Gastrocnemius medialis (tissue), 4 donors: ENCODE data around the gene GLE1. TPM values are rescaled to one million over a fixed set of nuclear protein-coding genes. Genes with fewer than 3 reads are reported as not detected.

Source experiments
- ATAC-seq, 2 donors: fragments of 150-250 bp; one replicate each; pipeline ENCODE4 v1.9.1; 2016
- DNase-seq, 2 donors: peaks; one replicate each; pipeline ENCODE4 v3.0.0-alpha.2; 2019
- H3K27ac ChIP-seq, 4 donors: fragments of 200-600 bp; sonication (generic); 1 replicate in 1 of 4; 2 replicates in 3 of 4; pipeline ENCODE4 v1.5.1; 2016 to 2018; ENCODE audit warnings: mild to moderate bottlenecking in 2 of 4, moderate library complexity in 1 of 4
- H3K27me3 ChIP-seq, 3 donors: fragments of 200-600 bp; sonication (generic) in 2 of 3; 1 replicate in 1 of 3; 2 replicates in 2 of 3; pipeline versions ENCODE4 v1.5.1 to v1.6.0; 2016 to 2019; ENCODE audit warnings: mild to moderate bottlenecking in 1 of 3, moderate library complexity in 1 of 3
- H3K36me3 ChIP-seq, 2 donors: fragments of 200-600 bp; sonication (generic) in 1 of 2; one replicate each; pipeline ENCODE4 v1.5.1; 2017 to 2018
- H3K4me1 ChIP-seq, 2 donors: fragments of 200-600 bp; sonication (generic) in 1 of 2; one replicate each; pipeline ENCODE4 v1.5.1; 2016 to 2017; ENCODE audit warnings: mild to moderate bottlenecking in 2 of 2
- H3K4me3 ChIP-seq, 4 donors: fragments of 200-600 bp; sonication (generic) in 3 of 4; 1 replicate in 1 of 4; 2 replicates in 3 of 4; pipeline ENCODE4 v1.5.1; 2016 to 2019; ENCODE audit warnings: mild to moderate bottlenecking in 2 of 4
- H3K9me3 ChIP-seq, 3 donors: fragments of 200-600 bp; sonication (generic) in 2 of 3; 1 replicate in 1 of 3; 2 replicates in 2 of 3; pipeline ENCODE4 v1.5.1; 2016 to 2019
- POLR2A ChIP-seq, 2 donors: fragments of 450-650 bp; IDR thresholded peaks; one replicate each; pipeline ENCODE4 v1.6.1; 2017; ENCODE audit warnings: antibody characterized with exemption in 2 of 2, mild to moderate bottlenecking in 2 of 2, moderate library complexity in 2 of 2
- in situ Hi-C, 4 donors: fragments of 200-750 bp; cut with MboI; loops; one replicate each; pipeline versions ENCODE4 v1.15.0 to v1.8.0; 2017; ENCODE audit warnings: low sequenced_read_pairs in 4 of 4
- intact Hi-C: fragments of 100-400 bp; cut with DNase I; formaldehyde crosslinking; loops from one replicate; pipeline ENCODE4 v1.15.1; 2023; ENCODE audit warnings: low total_unique reads
- total RNA-seq, 4 donors: library from RNA; depleted of rRNA; stranded (reverse); fragments of >200 nt; gene quantifications; one replicate each; pipeline versions ENCODE4 v1.1.0 to v1.2.3, GENCODE V29; 2016
- TF ChIP-seq, protein P1 (sequence below), 5 experiments: fragments of 450-650 bp in 3 of 5; fragments of 200-600 bp in 2 of 5; sonication (generic) in 2 of 5; IDR thresholded peaks in 4 of 5; conservative IDR thresholded peaks in 1 of 5; 1 replicate in 4 of 5; 2 replicates in 1 of 5; pipeline ENCODE4 v1.5.1; 2016 to 2019; ENCODE audit warnings: antibody characterized with exemption in 5 of 5, mild to moderate bottlenecking in 3 of 5, moderate library complexity in 3 of 5

GLE1 gene
- total RNA-seq, 4 donors from 2014 or later, result 31.4 to 56.7 (median 32.7) TPM

DNA sequence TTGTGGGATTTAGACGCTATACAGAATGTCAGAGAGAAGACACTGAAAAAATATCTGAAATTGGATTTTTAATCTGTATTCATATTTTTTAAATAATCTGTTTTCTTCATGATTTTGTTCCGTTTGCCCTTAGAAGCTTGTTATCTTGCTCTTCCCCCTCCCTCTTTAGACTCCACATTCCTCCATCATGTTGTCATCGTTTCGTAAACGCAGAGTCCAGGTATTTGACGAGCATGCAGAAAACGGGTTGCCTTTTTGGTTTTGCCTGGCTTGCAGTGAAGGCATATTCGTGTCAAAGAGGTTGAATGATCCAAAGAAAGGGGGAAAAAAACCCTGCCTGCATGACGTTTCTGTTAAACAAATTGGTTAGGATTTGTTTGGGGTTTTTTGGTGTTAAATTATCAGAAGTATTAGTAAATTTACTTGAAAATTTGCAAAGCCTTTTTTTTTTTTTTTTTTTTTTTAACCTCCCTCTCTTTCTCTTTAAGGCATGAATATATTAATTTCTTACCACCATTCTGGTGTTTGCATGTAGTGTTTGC is 50.7 kb downstream of the GLE1 start:
- ATAC-seq, result no peak
- no peaks in the 10 kb centered on the region for H3K36me3 ChIP-seq
- peak overlapping the region in 3 of 4 donors; percentile 77 to 97 (median 94) for H3K27ac ChIP-seq
- H3K4me1 ChIP-seq, result peaks cover 56 to 60% of the 10 kb centered on the region in 2 donors
- peak overlapping the region in 1 of 4 donors; percentile 12 for H3K4me3 ChIP-seq
- H3K9me3 ChIP-seq, result no peaks in the 10 kb centered on the region
- TF ChIP-seq POLR2A (IDR thresholded peaks at IDR 0.05), result no peak
- TF ChIP-seq, protein P1, sequence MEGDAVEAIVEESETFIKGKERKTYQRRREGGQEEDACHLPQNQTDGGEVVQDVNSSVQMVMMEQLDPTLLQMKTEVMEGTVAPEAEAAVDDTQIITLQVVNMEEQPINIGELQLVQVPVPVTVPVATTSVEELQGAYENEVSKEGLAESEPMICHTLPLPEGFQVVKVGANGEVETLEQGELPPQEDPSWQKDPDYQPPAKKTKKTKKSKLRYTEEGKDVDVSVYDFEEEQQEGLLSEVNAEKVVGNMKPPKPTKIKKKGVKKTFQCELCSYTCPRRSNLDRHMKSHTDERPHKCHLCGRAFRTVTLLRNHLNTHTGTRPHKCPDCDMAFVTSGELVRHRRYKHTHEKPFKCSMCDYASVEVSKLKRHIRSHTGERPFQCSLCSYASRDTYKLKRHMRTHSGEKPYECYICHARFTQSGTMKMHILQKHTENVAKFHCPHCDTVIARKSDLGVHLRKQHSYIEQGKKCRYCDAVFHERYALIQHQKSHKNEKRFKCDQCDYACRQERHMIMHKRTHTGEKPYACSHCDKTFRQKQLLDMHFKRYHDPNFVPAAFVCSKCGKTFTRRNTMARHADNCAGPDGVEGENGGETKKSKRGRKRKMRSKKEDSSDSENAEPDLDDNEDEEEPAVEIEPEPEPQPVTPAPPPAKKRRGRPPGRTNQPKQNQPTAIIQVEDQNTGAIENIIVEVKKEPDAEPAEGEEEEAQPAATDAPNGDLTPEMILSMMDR (IDR thresholded peaks at IDR 0.05 in 4 of 5, conservative IDR thresholded peaks at IDR 0.05 in 1 of 5), result no peak
- H3K27me3 ChIP-seq, result no peaks in the 10 kb centered on the region
- intact Hi-C loops (no loop called here), in situ Hi-C loops (no loop called here)
- DNase-seq, result no peak

- intact Hi-C loops, result no loop called here
- H3K4me1 ChIP-seq, result peaks cover 49 to 50% of the 10 kb centered on the region in 2 donors
- in situ Hi-C loops, result no loop called here
Measured at GRCh38 chr9:128556276-128556675, 51.8 kb downstream of the GLE1 start.

GRCh38 chr9:128556926-128557634 is 52.6 kb downstream of the GLE1 start:
- in situ Hi-C loops (no loop called here), intact Hi-C loops (no loop called here)
- no peak for DNase-seq
- no peak for TF ChIP-seq POLR2A (IDR thresholded peaks at IDR 0.05)
- TF ChIP-seq, protein P1 (IDR thresholded peaks at IDR 0.05 in 4 of 5, conservative IDR thresholded peaks at IDR 0.05 in 1 of 5), result no peak
- H3K4me1 ChIP-seq, result peaks cover 42 to 44% of the 10 kb centered on the region in 2 donors
- ATAC-seq, result no peak
- no peaks in the 10 kb centered on the region for H3K27me3 ChIP-seq
- no peak overlapping the region for H3K4me3 ChIP-seq
- no peaks in the 10 kb centered on the region for H3K9me3 ChIP-seq
- H3K27ac ChIP-seq, result peak overlapping the region in 1 of 4 donors; percentile 31
- H3K36me3 ChIP-seq, result no peaks in the 10 kb centered on the region

More at GRCh38 chr9:128556276-128556675, 51.8 kb downstream of the GLE1 start:
- H3K36me3 ChIP-seq, result no peaks in the 10 kb centered on the region
- ATAC-seq (no peak), DNase-seq (no peak)
- H3K4me3 ChIP-seq, result no peak overlapping the region
- no peaks in the 10 kb centered on the region for H3K9me3 ChIP-seq
- TF ChIP-seq POLR2A (IDR thresholded peaks at IDR 0.05), result no peak
- TF ChIP-seq, protein P1 (IDR thresholded peaks at IDR 0.05 in 4 of 5, conservative IDR thresholded peaks at IDR 0.05 in 1 of 5), result no peak
- no peak overlapping the region for H3K27ac ChIP-seq
- H3K27me3 ChIP-seq, result no peaks in the 10 kb centered on the region

GRCh38 chr9:128558431-128559310 is 54.2 kb downstream of the GLE1 start:
- in situ Hi-C loops (no loop called here), intact Hi-C loops (no loop called here)
- DNase-seq, result peak; percentile 35 to 59
- Histone ChIP-seq H3K9me3 (no peaks in the 10 kb centered on the region), H3K4me1 (peaks cover 36 to 39% of the 10 kb centered on the region in 2 donors), H3K4me3 (peak overlapping the region in 1 of 4 donors; percentile 17), H3K36me3 (no peaks in the 10 kb centered on the region), H3K27ac (peak overlapping the region; percentile 33 to 68 (median 52)), H3K27me3 (no peaks in the 10 kb centered on the region)
- no peak for TF ChIP-seq POLR2A (IDR thresholded peaks at IDR 0.05)
- TF ChIP-seq, protein P1 (IDR thresholded peaks at IDR 0.05 in 4 of 5, conservative IDR thresholded peaks at IDR 0.05 in 1 of 5), result no peak
- peak; percentile 67 to 72 for ATAC-seq
